GM21619 (cell line): ENCODE measurements around the gene ROR1.

ENCODE experiments used
- ATAC-seq: cut with Tn5 transposase; IDR thresholded peaks from one replicate; pipeline ENCODE4 v1.9.1; 2021; ENCODE audit not compliant: unreplicated experiment

The ROR1 gene

GRCh38 chr1:63880958-63881576 is 107.2 kb downstream of the ROR1 start:
- ATAC-seq: no peak

- ATAC-seq: no peak
Observed at GRCh38 chr1:63882048-63882704, 108.4 kb downstream of the ROR1 start.

GRCh38 chr1:63883494-63884235 is 109.8 kb downstream of the ROR1 start:
- no peak for ATAC-seq

- ATAC-seq: no peak
Observed at GRCh38 chr1:63884486-63884885, 110.7 kb downstream of the ROR1 start.

GRCh38 chr1:63885899-63886298 is 112.1 kb downstream of the ROR1 start:
- ATAC-seq: no peak

- ATAC-seq: no peak
Observed at GRCh38 chr1:63886340-63886739, 112.5 kb downstream of the ROR1 start.

GRCh38 chr1:63887809-63888208 is 114.0 kb downstream of the ROR1 start:
- no peak for ATAC-seq

GRCh38 chr1:63888984-63889383 is 115.2 kb downstream of the ROR1 start:
- no peak for ATAC-seq

- no peak for ATAC-seq
Observed at GRCh38 chr1:63890468-63890867, 116.7 kb downstream of the ROR1 start.

GRCh38 chr1:63891060-63891690 is 117.4 kb downstream of the ROR1 start:
- no peak for ATAC-seq

- ATAC-seq: peak; percentile 99
Observed at GRCh38 chr1:63892632-63893395, 119.0 kb downstream of the ROR1 start.

GRCh38 chr1:63893976-63894375 is 120.2 kb downstream of the ROR1 start:
- no peak for ATAC-seq

- ATAC-seq: no peak
Observed at GRCh38 chr1:63894627-63895265, 120.9 kb downstream of the ROR1 start.

- no peak for ATAC-seq
Observed at GRCh38 chr1:63896755-63897154, 122.9 kb downstream of the ROR1 start.

GRCh38 chr1:63898428-63899196 is 124.8 kb downstream of the ROR1 start:
- no peak for ATAC-seq

- no peak for ATAC-seq
Observed at GRCh38 chr1:63901094-63901493, 127.3 kb downstream of the ROR1 start.

- no peak for ATAC-seq
Observed at GRCh38 chr1:63902844-63903589, 129.2 kb downstream of the ROR1 start.

- no peak for ATAC-seq
Observed at GRCh38 chr1:63903947-63904610, 130.3 kb downstream of the ROR1 start.

GRCh38 chr1:63904826-63905225 is 131.0 kb downstream of the ROR1 start:
- no peak for ATAC-seq
